Large intestine (tissue), 3 donors: ENCODE results near the gene ERCC1. TPM values are rescaled to one million over a fixed set of nuclear protein-coding genes. Genes with fewer than 3 reads are reported as not detected.
"Not testable (repeated sequence)": the region's sequence is repeated elsewhere in the genome, so short reads cannot be mapped to it uniquely, and the experiment has no call there.

Source experiments
- DNase-seq, 2 donors: peaks; one replicate each; pipeline versions ENCODE4 v3.0.0 to v3.0.0-alpha.2; 2013
- H3K27ac ChIP-seq: one replicate; pipeline ENCODE4 v1.5.1; 2013; ENCODE audit warnings: low read length
- H3K27me3 ChIP-seq: 2 replicates; pipeline ENCODE4 v1.6.1; 2013; ENCODE audit warnings: low read length; ENCODE audit not compliant: control insufficient read depth, insufficient read depth
- H3K36me3 ChIP-seq: 2 replicates; pipeline ENCODE4 v1.6.1; 2013; ENCODE audit warnings: low read length; ENCODE audit not compliant: control insufficient read depth, insufficient read depth
- H3K4me1 ChIP-seq: one replicate; pipeline ENCODE4 v1.6.1; 2013; ENCODE audit warnings: low read length; ENCODE audit not compliant: control insufficient read depth, insufficient read depth
- H3K4me3 ChIP-seq: one replicate; pipeline ENCODE4 v1.5.1; 2013; ENCODE audit warnings: low read length
- H3K9me3 ChIP-seq: one replicate; pipeline ENCODE4 v1.6.1; 2013; ENCODE audit warnings: mild to moderate bottlenecking, low read depth, low read length, moderate library complexity; ENCODE audit not compliant: control insufficient read depth
- WGBS: methylation state at CpG from one replicate; pipeline ENCODE4 v1.1.5; 2013; ENCODE audit warnings: low lambda C conversion rate; ENCODE audit not compliant: insufficient coverage; 5-methylcytosine and 5-hydroxymethylcytosine counted together
- polyA plus RNA-seq: library from polyadenylated mRNA; unstranded; fragments of 120-200 nt; gene quantifications from one replicate; pipeline ENCODE4 v1.2.1, GENCODE V29; 2013

The ERCC1 gene
- polyA plus RNA-seq, 1 donor, result 66.3 TPM

- DNase-seq, result no peak
- Histone ChIP-seq H3K4me1 (peaks cover 10% of the 10 kb centered on the region), H3K27ac (no peak overlapping the region), H3K9me3 (no peaks in the 10 kb centered on the region), H3K4me3 (no peak overlapping the region), H3K36me3 (peaks cover 52% of the 10 kb centered on the region), H3K27me3 (no peaks in the 10 kb centered on the region)
- WGBS, result no CpG with 5 or more reads among the region's 4 CpGs
Observed at GRCh38 chr19:45419396-45419795, 4.3 kb downstream of the ERCC1 start.

DNA sequence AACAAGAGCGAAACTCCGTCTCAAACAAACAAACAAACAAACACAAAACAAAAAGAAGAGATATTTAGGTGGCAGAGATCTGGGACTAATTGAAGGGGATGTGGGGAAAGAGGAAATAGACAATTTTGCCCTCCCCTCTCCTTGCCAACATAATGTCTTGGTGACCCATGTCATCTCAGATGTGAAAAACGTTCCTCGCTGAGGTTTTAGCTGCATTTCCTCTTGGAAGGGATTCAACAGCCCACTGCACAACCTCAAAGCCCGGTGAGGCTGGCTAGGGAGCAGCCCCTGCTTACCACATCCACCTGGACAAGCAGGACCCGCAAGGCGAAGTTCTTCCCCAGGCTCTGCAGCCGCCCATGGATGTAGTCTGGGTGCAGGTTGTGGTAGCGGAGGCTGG lies 4.9 kb downstream of the ERCC1 start:
- peaks cover 55% of the 10 kb centered on the region for H3K36me3 ChIP-seq

GRCh38 chr19:45417151-45417550 lies 6.6 kb downstream of the ERCC1 start:
- peaks cover 68% of the 10 kb centered on the region for H3K36me3 ChIP-seq
- no peaks in the 10 kb centered on the region for H3K27me3 ChIP-seq
- no peak overlapping the region for H3K4me3 ChIP-seq
- no peaks in the 10 kb centered on the region for H3K9me3 ChIP-seq
- no peaks in the 10 kb centered on the region for H3K4me1 ChIP-seq
- no CpG with 5 or more reads among the region's 4 CpGs for WGBS
- DNase-seq, result no peak
- no peak overlapping the region for H3K27ac ChIP-seq

More for the DNA sequence above, 4.9 kb downstream of the ERCC1 start:
- no peaks in the 10 kb centered on the region for H3K27me3 ChIP-seq
- DNase-seq, result no peak
- no peaks in the 10 kb centered on the region for H3K9me3 ChIP-seq
- no CpG with 5 or more reads among the region's 9 CpGs for WGBS
- H3K4me3 ChIP-seq, result no peak overlapping the region
- H3K4me1 ChIP-seq, result peaks cover 5% of the 10 kb centered on the region
- H3K27ac ChIP-seq, result no peak overlapping the region

DNA sequence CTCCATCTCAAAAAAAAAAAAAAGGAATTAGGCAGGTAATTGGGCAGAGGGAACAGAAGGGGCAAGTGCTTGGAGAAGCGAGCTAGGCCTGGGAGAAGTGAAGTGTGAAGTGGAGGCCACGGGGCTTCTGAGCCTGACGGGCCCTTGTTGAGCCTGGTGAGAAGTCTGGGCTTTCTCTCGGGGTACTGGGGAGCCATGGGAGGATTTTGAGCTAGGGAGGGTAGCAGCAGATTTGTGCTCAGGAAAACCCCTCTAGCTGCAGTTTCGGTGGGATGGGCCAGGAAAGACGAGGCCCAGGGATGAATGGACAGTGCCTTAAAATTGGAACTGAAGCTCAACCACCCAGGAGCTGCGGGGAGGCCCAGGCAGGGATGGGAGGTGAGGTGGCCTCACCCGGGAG lies 9.2 kb downstream of the ERCC1 start:
- no peak for DNase-seq
- Histone ChIP-seq H3K9me3 (no peaks in the 10 kb centered on the region), H3K27ac (no peak overlapping the region), H3K4me3 (no peak overlapping the region), H3K36me3 (peaks cover 54% of the 10 kb centered on the region), H3K4me1 (no peaks in the 10 kb centered on the region), H3K27me3 (no peaks in the 10 kb centered on the region)
- WGBS, result no CpG with 5 or more reads among the region's 8 CpGs

- no peak overlapping the region for H3K4me3 ChIP-seq
- peaks cover 45% of the 10 kb centered on the region for H3K36me3 ChIP-seq
- H3K27me3 ChIP-seq, result no peaks in the 10 kb centered on the region
- H3K9me3 ChIP-seq, result no peaks in the 10 kb centered on the region
- no peak overlapping the region for H3K27ac ChIP-seq
- no peaks in the 10 kb centered on the region for H3K4me1 ChIP-seq
- WGBS, result no CpG with 5 or more reads among the region's 6 CpGs
- DNase-seq, result no peak
Observed at GRCh38 chr19:45413497-45413896, 10.2 kb downstream of the ERCC1 start.

GRCh38 chr19:45410330-45410729 lies 13.4 kb downstream of the ERCC1 start:
- WGBS, result no CpG with 5 or more reads among the region's 4 CpGs

GRCh38 chr19:45409557-45409920 lies 14.2 kb downstream of the ERCC1 start:
- H3K27me3 ChIP-seq, result peaks cover 7% of the 10 kb centered on the region
- WGBS, result no CpG with 5 or more reads among the region's 4 CpGs

More at GRCh38 chr19:45410330-45410729, 13.4 kb downstream of the ERCC1 start:
- peaks cover 23% of the 10 kb centered on the region for H3K36me3 ChIP-seq
- not testable (repeated sequence) for H3K27me3 ChIP-seq, DNase-seq, H3K4me3 ChIP-seq, H3K9me3 ChIP-seq, H3K27ac ChIP-seq, H3K4me1 ChIP-seq

GRCh38 chr19:45408830-45409556 lies 14.7 kb downstream of the ERCC1 start:
- no CpG with 5 or more reads among the region's 15 CpGs for WGBS
- H3K27me3 ChIP-seq, result peaks cover 12% of the 10 kb centered on the region
- H3K36me3 ChIP-seq, result peaks cover 18% of the 10 kb centered on the region
- peaks cover 4% of the 10 kb centered on the region for H3K4me1 ChIP-seq
- no peaks in the 10 kb centered on the region for H3K9me3 ChIP-seq
- no peak overlapping the region for H3K4me3 ChIP-seq
- DNase-seq, result no peak
- no peak overlapping the region for H3K27ac ChIP-seq

More at GRCh38 chr19:45409557-45409920, 14.2 kb downstream of the ERCC1 start:
- Histone ChIP-seq H3K4me1 (peaks cover 2% of the 10 kb centered on the region), H3K27ac (no peak overlapping the region), H3K4me3 (no peak overlapping the region), H3K9me3 (no peaks in the 10 kb centered on the region), H3K36me3 (peaks cover 20% of the 10 kb centered on the region)
- no peak for DNase-seq

GRCh38 chr19:45408121-45408520 lies 15.6 kb downstream of the ERCC1 start:
- peaks cover 9% of the 10 kb centered on the region for H3K36me3 ChIP-seq
- H3K27me3 ChIP-seq, result peaks cover 21% of the 10 kb centered on the region
- DNase-seq, result no peak
- H3K9me3 ChIP-seq, result no peaks in the 10 kb centered on the region
- H3K27ac ChIP-seq, result no peak overlapping the region
- H3K4me3 ChIP-seq, result no peak overlapping the region
- WGBS, result no CpG with 5 or more reads among the region's 8 CpGs
- H3K4me1 ChIP-seq, result peaks cover 11% of the 10 kb centered on the region

DNA sequence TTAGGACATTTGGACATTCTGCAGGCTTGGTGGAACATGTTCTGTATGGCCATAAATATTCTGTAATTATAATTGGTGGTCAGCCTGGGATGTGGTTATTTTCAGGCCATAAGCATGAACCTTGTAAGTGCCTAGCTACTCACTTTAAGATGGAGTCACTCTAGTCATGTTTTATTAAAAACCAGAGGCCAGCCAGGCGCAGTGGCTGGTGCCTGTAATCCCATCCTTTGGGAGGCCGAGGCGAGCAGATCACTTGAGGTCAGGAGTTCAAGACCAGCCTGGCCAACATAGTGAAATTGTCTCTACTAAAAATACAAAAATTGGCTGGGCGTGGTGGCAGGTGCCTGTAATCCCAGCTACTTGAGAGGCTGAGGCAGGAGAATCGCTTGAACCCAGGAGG lies 16.1 kb downstream of the ERCC1 start:
- H3K36me3 ChIP-seq, H3K27ac ChIP-seq, DNase-seq, H3K4me3 ChIP-seq, H3K9me3 ChIP-seq: not testable (repeated sequence)
- no CpG with 5 or more reads among the region's 5 CpGs for WGBS
- Histone ChIP-seq H3K4me1 (peaks cover 14% of the 10 kb centered on the region), H3K27me3 (peaks cover 24% of the 10 kb centered on the region)

DNA sequence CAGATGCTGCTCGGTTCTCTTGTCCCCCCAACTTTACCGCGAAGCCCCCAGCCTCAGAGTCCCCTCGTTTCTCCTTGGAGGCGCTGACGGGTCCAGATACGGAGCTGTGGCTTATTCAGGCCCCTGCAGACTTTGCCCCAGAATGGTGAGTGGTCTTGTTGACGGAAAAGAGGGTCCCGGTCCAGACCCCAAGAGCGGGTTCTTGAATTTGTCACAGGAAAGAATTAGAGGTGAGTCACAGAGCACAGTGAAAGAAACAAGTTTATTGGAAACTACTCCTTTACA lies 16.7 kb downstream of the ERCC1 start:
- H3K9me3 ChIP-seq, result no peaks in the 10 kb centered on the region
- H3K4me3 ChIP-seq, result peak overlapping the region; percentile 90
- peaks cover 25% of the 10 kb centered on the region for H3K27me3 ChIP-seq
- H3K27ac ChIP-seq, result no peak overlapping the region
- no peak for DNase-seq
- WGBS, result no CpG with 5 or more reads among the region's 10 CpGs
- peaks cover 2% of the 10 kb centered on the region for H3K36me3 ChIP-seq
- H3K4me1 ChIP-seq, result peaks cover 15% of the 10 kb centered on the region
